Measurements from ENCODE around the gene CACNA1C.

Gene CACNA1C

GRCh38 chr12:2286461-2287131 is 233.8 kb downstream of the CACNA1C start:
- H3K36me3 ChIP-seq (ENCODE audit: control insufficient read depth, low read length) = no peaks in the 10 kb centered on the region
- H3K79me2 ChIP-seq (ENCODE audit: control insufficient read depth, low read length) = no peaks in the 10 kb centered on the region
- H4K20me1 ChIP-seq (ENCODE audit: control insufficient read depth, insufficient read depth, low read depth, low read length) = no peaks in the 10 kb centered on the region
- TF ChIP-seq, protein P1, sequence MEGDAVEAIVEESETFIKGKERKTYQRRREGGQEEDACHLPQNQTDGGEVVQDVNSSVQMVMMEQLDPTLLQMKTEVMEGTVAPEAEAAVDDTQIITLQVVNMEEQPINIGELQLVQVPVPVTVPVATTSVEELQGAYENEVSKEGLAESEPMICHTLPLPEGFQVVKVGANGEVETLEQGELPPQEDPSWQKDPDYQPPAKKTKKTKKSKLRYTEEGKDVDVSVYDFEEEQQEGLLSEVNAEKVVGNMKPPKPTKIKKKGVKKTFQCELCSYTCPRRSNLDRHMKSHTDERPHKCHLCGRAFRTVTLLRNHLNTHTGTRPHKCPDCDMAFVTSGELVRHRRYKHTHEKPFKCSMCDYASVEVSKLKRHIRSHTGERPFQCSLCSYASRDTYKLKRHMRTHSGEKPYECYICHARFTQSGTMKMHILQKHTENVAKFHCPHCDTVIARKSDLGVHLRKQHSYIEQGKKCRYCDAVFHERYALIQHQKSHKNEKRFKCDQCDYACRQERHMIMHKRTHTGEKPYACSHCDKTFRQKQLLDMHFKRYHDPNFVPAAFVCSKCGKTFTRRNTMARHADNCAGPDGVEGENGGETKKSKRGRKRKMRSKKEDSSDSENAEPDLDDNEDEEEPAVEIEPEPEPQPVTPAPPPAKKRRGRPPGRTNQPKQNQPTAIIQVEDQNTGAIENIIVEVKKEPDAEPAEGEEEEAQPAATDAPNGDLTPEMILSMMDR (IDR thresholded peaks at IDR 0.05; ENCODE audit: low read depth, low read length, poor library complexity, severe bottlenecking) = no peak
- no peak for TF ChIP-seq EZH2phosphoT487 (IDR thresholded peaks at IDR 0.05; ENCODE audit: borderline replicate concordance, low read length)
- peaks cover 12% of the 10 kb centered on the region for H3K4me1 ChIP-seq (ENCODE audit: control insufficient read depth, low read length)
- H3K4me2 ChIP-seq (ENCODE audit: low read length) = no peak overlapping the region
- no peaks in the 10 kb centered on the region for H3K9me2 ChIP-seq (replicated peaks; ENCODE audit: control insufficient read depth, low read length)
- H3F3A ChIP-seq (ENCODE audit: control insufficient read depth, insufficient read depth) = no peaks in the 10 kb centered on the region
- H3K27ac ChIP-seq (ENCODE audit: low read depth, low read length) = no peak overlapping the region
- no peaks in the 10 kb centered on the region for H3K9me3 ChIP-seq (ENCODE audit: control insufficient read depth, insufficient read depth, low read length)
- no peak overlapping the region for H3K4me3 ChIP-seq (ENCODE audit: low read length)
- no peaks in the 10 kb centered on the region for H3K27me3 ChIP-seq (ENCODE audit: control insufficient read depth, low read length)

GRCh38 chr12:2287151-2287550 is 234.4 kb downstream of the CACNA1C start:
- Histone ChIP-seq H3K9me3 (ENCODE audit: control insufficient read depth, insufficient read depth, low read length) (no peaks in the 10 kb centered on the region), H3F3A (ENCODE audit: control insufficient read depth, insufficient read depth) (no peaks in the 10 kb centered on the region), H3K36me3 (ENCODE audit: control insufficient read depth, low read length) (no peaks in the 10 kb centered on the region), H3K79me2 (ENCODE audit: control insufficient read depth, low read length) (no peaks in the 10 kb centered on the region), H3K4me3 (ENCODE audit: low read length) (no peak overlapping the region), H4K20me1 (ENCODE audit: control insufficient read depth, insufficient read depth, low read depth, low read length) (no peaks in the 10 kb centered on the region), H3K4me1 (ENCODE audit: control insufficient read depth, low read length) (peaks cover 12% of the 10 kb centered on the region), H3K4me2 (ENCODE audit: low read length) (no peak overlapping the region), H3K9me2 (replicated peaks; ENCODE audit: control insufficient read depth, low read length) (no peaks in the 10 kb centered on the region), H3K27me3 (ENCODE audit: control insufficient read depth, low read length) (no peaks in the 10 kb centered on the region), H3K27ac (ENCODE audit: low read depth, low read length) (no peak overlapping the region)
- no peak for TF ChIP-seq EZH2phosphoT487 (IDR thresholded peaks at IDR 0.05; ENCODE audit: borderline replicate concordance, low read length)
- TF ChIP-seq, protein P1 (IDR thresholded peaks at IDR 0.05; ENCODE audit: low read depth, low read length, poor library complexity, severe bottlenecking) = no peak

DNA sequence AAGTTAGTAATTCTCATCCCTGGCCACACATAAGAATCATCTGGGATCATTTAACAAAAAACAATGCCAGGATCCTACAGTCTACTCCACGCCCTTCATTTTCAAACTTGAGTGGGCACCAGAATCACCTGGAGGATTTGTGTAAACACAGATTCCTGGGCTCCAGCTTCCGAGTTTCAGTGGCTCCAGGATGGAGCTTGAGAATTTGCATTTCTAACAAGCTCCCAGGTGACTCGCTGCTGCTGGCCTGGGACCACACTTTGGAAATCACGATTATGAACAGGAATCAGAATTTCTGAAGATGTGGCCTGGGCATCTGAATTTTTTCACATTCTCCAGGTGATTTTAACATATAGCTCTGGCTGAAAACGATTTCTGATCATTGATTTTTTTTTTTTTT is 234.8 kb downstream of the CACNA1C start:
- Histone ChIP-seq H3K36me3 (ENCODE audit: control insufficient read depth, low read length) (no peaks in the 10 kb centered on the region), H3K9me2 (replicated peaks; ENCODE audit: control insufficient read depth, low read length) (no peaks in the 10 kb centered on the region), H3K9me3 (ENCODE audit: control insufficient read depth, insufficient read depth, low read length) (no peaks in the 10 kb centered on the region), H3K27me3 (ENCODE audit: control insufficient read depth, low read length) (no peaks in the 10 kb centered on the region), H4K20me1 (ENCODE audit: control insufficient read depth, insufficient read depth, low read depth, low read length) (no peaks in the 10 kb centered on the region), H3K4me1 (ENCODE audit: control insufficient read depth, low read length) (peaks cover 12% of the 10 kb centered on the region), H3K4me2 (ENCODE audit: low read length) (no peak overlapping the region), H3F3A (ENCODE audit: control insufficient read depth, insufficient read depth) (no peaks in the 10 kb centered on the region), H3K4me3 (ENCODE audit: low read length) (no peak overlapping the region), H3K27ac (ENCODE audit: low read depth, low read length) (no peak overlapping the region), H3K79me2 (ENCODE audit: control insufficient read depth, low read length) (no peaks in the 10 kb centered on the region)
- TF ChIP-seq, protein P1 (IDR thresholded peaks at IDR 0.05; ENCODE audit: low read depth, low read length, poor library complexity, severe bottlenecking) = no peak
- TF ChIP-seq EZH2phosphoT487 (IDR thresholded peaks at IDR 0.05; ENCODE audit: borderline replicate concordance, low read length) = no peak

Measured in DOHH2 (cell line).